HEK293 (cell line): ENCODE results near the gene ISOC2.

ENCODE experiments used
- CTCF ChIA-PET: fragments of 350-600 bp; formaldehyde crosslinking; extraction: SDS; loops from one replicate; lab custom pipeline; 2021; ENCODE audit warnings: antibody characterized with exemption; lab: Yijun Ruan, JAX
- POLR2A ChIA-PET: fragments of 300-600 bp; formaldehyde crosslinking; extraction: SDS; loops from one replicate; lab custom pipeline; 2020; ENCODE audit warnings: antibody characterized with exemption, inconsistent platforms; lab: Yijun Ruan, JAX
- H3K27ac ChIP-seq: fragments of 200-500 bp; sonication (Bioruptor generic); 2 replicates; pipeline ENCODE4 v1.5.1; 2014; ENCODE audit warnings: low read depth, low read length, control low read depth, inconsistent platforms; ENCODE audit errors: extremely low read depth
- H3K36me3 ChIP-seq, 2 experiments: fragments of 200-500 bp in 1 of 2; sonication (Bioruptor generic) in 1 of 2; 1 replicate in 1 of 2; 2 replicates in 1 of 2; pipeline ENCODE4 v1.5.1; 2014 to 2017; ENCODE audit warnings: inconsistent platforms in 2 of 2, low read length in 2 of 2; ENCODE audit not compliant: control insufficient read depth in 2 of 2, insufficient read depth in 1 of 2
- H3K4me1 ChIP-seq: fragments of 200-500 bp; sonication (Bioruptor generic); 2 replicates; pipeline ENCODE4 v1.5.1; 2014; ENCODE audit warnings: mild to moderate bottlenecking, low read length, inconsistent platforms; ENCODE audit not compliant: control insufficient read depth, insufficient read depth
- H3K4me3 ChIP-seq: 2 replicates; pipeline ENCODE4 v1.5.1; 2011; ENCODE audit warnings: low read depth, mild to moderate bottlenecking, control low read depth, low read length, moderate library complexity
- H3K9me3 ChIP-seq: fragments of 200-500 bp; sonication (Bioruptor generic); 2 replicates; pipeline ENCODE4 v1.5.1; 2014; ENCODE audit warnings: low read depth, low read length, inconsistent platforms; ENCODE audit not compliant: control insufficient read depth, insufficient read depth
- GLIS2 ChIP-seq: fragments of 450-650 bp; formaldehyde crosslinking; IDR thresholded peaks from 2 replicates; pipeline ENCODE4 v1.5.1; 2016; ENCODE audit warnings: missing biosample characterization, missing genetic modification characterization
- INSM2 ChIP-seq: fragments of 450-650 bp; formaldehyde crosslinking; IDR thresholded peaks from 2 replicates; pipeline ENCODE4 v1.5.1; 2016; ENCODE audit warnings: missing biosample characterization, missing genetic modification characterization
- KLF10 ChIP-seq: fragments of 450-650 bp; IDR thresholded peaks from 2 replicates; pipeline ENCODE4 v1.5.1; 2018; ENCODE audit warnings: missing biosample characterization, mild to moderate bottlenecking, missing genetic modification characterization
- MZF1 ChIP-seq: fragments of 450-650 bp; formaldehyde crosslinking; IDR thresholded peaks from 2 replicates; pipeline ENCODE4 v1.5.1; 2017; ENCODE audit warnings: missing biosample characterization, missing genetic modification characterization, borderline replicate concordance
- OSR2 ChIP-seq: fragments of 450-650 bp; formaldehyde crosslinking; IDR thresholded peaks from 2 replicates; pipeline ENCODE4 v1.5.1; 2016; ENCODE audit warnings: missing biosample characterization, missing genetic modification characterization
- REPIN1 ChIP-seq: fragments of 450-650 bp; formaldehyde crosslinking; IDR thresholded peaks from 2 replicates; pipeline ENCODE4 v1.5.1; 2017; ENCODE audit warnings: missing biosample characterization, missing genetic modification characterization, low read depth
- ZBTB11 ChIP-seq: fragments of 450-650 bp; formaldehyde crosslinking; conservative IDR thresholded peaks from 2 replicates; pipeline ENCODE4 v1.5.1; 2016; ENCODE audit warnings: low read depth, missing biosample characterization, missing genetic modification characterization
- ZBTB44 ChIP-seq: fragments of 450-650 bp; IDR thresholded peaks from 2 replicates; pipeline ENCODE4 v1.5.1; 2018; ENCODE audit warnings: missing biosample characterization, mild to moderate bottlenecking, missing genetic modification characterization
- ZNF202 ChIP-seq: fragments of 450-650 bp; formaldehyde crosslinking; IDR thresholded peaks from 2 replicates; pipeline ENCODE4 v1.5.1; 2016; ENCODE audit warnings: missing biosample characterization, missing genetic modification characterization, borderline replicate concordance
- ZNF248 ChIP-seq: fragments of 450-650 bp; formaldehyde crosslinking; IDR thresholded peaks from 2 replicates; pipeline ENCODE4 v1.5.1; 2017; ENCODE audit warnings: missing biosample characterization, missing genetic modification characterization
- ZNF292 ChIP-seq: fragments of 450-650 bp; formaldehyde crosslinking; IDR thresholded peaks from 2 replicates; pipeline ENCODE4 v1.5.1; 2016; ENCODE audit warnings: low read depth, missing biosample characterization, missing genetic modification characterization, borderline replicate concordance
- ZNF423 ChIP-seq: fragments of 450-650 bp; formaldehyde crosslinking; IDR thresholded peaks from 2 replicates; pipeline ENCODE4 v1.5.1; 2016; ENCODE audit warnings: missing biosample characterization, missing genetic modification characterization
- ZNF473 ChIP-seq: fragments of 450-650 bp; formaldehyde crosslinking; IDR thresholded peaks from 2 replicates; pipeline ENCODE4 v1.5.1; 2017; ENCODE audit warnings: missing biosample characterization, missing genetic modification characterization
- ZNF548 ChIP-seq: fragments of 450-650 bp; formaldehyde crosslinking; IDR thresholded peaks from 2 replicates; pipeline ENCODE4 v1.5.1; 2016; ENCODE audit warnings: missing biosample characterization, missing genetic modification characterization
- ZNF580 ChIP-seq: fragments of 450-650 bp; formaldehyde crosslinking; IDR thresholded peaks from 2 replicates; pipeline ENCODE4 v1.5.1; 2016; ENCODE audit warnings: missing biosample characterization, missing genetic modification characterization
- ZNF624 ChIP-seq: fragments of 450-650 bp; formaldehyde crosslinking; IDR thresholded peaks from 2 replicates; pipeline ENCODE4 v1.5.1; 2017; ENCODE audit warnings: missing biosample characterization, missing genetic modification characterization
- ZNF707 ChIP-seq: fragments of 450-650 bp; formaldehyde crosslinking; IDR thresholded peaks from 2 replicates; pipeline ENCODE4 v1.5.1; 2016; ENCODE audit warnings: missing biosample characterization, missing genetic modification characterization
- TF ChIP-seq, protein P1 (sequence below): fragments of 450-650 bp; formaldehyde crosslinking; IDR thresholded peaks from 2 replicates; pipeline ENCODE4 v1.5.1; 2016; ENCODE audit warnings: missing biosample characterization, missing genetic modification characterization
- TF ChIP-seq, protein P2 (sequence below): fragments of 450-650 bp; formaldehyde crosslinking; IDR thresholded peaks from 2 replicates; pipeline ENCODE4 v1.5.1; 2017; ENCODE audit warnings: missing biosample characterization, missing genetic modification characterization
- TF ChIP-seq, protein P3 (sequence below): fragments of 450-650 bp; formaldehyde crosslinking; IDR thresholded peaks from 2 replicates; pipeline ENCODE4 v1.5.1; 2016; ENCODE audit warnings: missing biosample characterization, missing genetic modification characterization, low read depth

The ISOC2 gene

DNA sequence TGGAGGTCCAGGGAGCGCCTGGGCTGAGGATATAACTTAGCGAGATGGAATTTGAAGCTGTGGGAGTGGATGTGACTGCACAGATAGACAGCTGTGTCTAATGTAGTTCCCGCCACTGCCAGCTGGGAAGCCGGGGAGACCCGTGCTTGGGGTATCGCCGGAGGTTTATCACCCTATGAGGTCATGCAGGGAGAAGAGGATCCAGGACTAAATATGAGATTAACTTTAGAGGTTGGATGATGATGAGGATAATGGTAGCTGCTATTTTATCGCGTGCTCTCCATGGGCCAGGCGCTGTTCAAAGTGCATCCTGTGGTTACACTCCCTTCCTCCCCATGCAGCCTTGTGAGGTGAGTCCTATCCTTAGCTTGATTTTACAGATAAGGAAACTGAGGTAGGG is 46.7 kb upstream of the ISOC2 start:
- H3K4me3 ChIP-seq: no peak overlapping the region
- TF ChIP-seq, protein P1, sequence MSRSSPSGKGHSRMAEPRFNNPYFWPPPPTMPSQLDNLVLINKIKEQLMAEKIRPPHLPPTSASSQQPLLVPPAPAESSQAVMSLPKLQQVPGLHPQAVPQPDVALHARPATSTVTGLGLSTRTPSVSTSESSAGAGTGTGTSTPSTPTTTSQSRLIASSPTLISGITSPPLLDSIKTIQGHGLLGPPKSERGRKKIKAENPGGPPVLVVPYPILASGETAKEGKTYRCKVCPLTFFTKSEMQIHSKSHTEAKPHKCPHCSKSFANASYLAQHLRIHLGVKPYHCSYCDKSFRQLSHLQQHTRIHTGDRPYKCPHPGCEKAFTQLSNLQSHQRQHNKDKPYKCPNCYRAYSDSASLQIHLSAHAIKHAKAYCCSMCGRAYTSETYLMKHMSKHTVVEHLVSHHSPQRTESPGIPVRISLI (tag by site-specific recombination): no peak
- TF ChIP-seq OSR2: no peak
- no peak for TF ChIP-seq ZNF624 (tag by site-specific recombination)
- TF ChIP-seq ZBTB44 (tag by site-specific recombination): no peak
- ChIA-PET POLR2A (interaction anchor here (0.7 to 1.2 kb wide), 3 partner anchors 98 to 117 kb away, joined by 3 to 5 read pairs (median 3); partner anchors contain the start of gene UBE2S), CTCF (interaction anchor here (0.6 to 12.1 kb wide), 5 partner anchors 8 to 99 kb away, joined by 3 to 152 read pairs (median 5); partner anchors contain the start of gene ZNF628)
- H3K27ac ChIP-seq: no peak overlapping the region
- no peaks in the 10 kb centered on the region; a peak in 1 of 3 replicates for H3K36me3 ChIP-seq
- H3K4me1 ChIP-seq: no peaks in the 10 kb centered on the region
- no peaks in the 10 kb centered on the region for H3K9me3 ChIP-seq

DNA sequence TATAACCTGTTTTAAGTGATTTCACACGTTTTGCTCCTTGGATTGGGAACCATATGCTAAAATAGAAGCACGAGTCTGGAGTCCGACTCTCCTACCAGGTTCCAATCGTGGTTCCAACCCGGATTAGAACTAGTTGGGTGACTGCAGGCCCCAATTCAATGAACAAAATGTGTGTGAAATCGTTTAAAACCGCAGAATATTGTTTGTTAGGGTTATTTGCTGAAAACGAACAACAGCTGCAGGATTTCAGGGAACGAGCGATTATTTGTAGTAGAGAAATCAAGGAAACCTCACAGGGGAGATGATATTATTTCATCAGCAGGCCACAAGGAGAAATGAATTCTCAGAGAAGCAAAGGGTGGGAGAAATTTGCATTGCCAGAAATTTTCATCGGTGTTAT is 43.5 kb upstream of the ISOC2 start:
- H3K9me3 ChIP-seq: no peaks in the 10 kb centered on the region
- H3K4me3 ChIP-seq: no peak overlapping the region
- CTCF ChIA-PET: interaction anchor here (0.7 to 12.1 kb wide), 38 partner anchors 9 to 1025 kb away, joined by 3 to 152 read pairs (median 5); partner anchors contain the start of genes ISOC2, NAT14, ZNF579 and ZNF628
- no peaks in the 10 kb centered on the region for H3K4me1 ChIP-seq
- H3K36me3 ChIP-seq: no peaks in the 10 kb centered on the region; a peak in 1 of 3 replicates
- POLR2A ChIA-PET: interaction anchor here (1.5 to 1.9 kb wide), 3 partner anchors 43 to 98 kb away, joined by 5 to 16 read pairs (median 8); partner anchors contain the start of genes FIZ1, ISOC2, UBE2S and ZNF524
- H3K27ac ChIP-seq: no peak overlapping the region
- TF ChIP-seq, protein P2, sequence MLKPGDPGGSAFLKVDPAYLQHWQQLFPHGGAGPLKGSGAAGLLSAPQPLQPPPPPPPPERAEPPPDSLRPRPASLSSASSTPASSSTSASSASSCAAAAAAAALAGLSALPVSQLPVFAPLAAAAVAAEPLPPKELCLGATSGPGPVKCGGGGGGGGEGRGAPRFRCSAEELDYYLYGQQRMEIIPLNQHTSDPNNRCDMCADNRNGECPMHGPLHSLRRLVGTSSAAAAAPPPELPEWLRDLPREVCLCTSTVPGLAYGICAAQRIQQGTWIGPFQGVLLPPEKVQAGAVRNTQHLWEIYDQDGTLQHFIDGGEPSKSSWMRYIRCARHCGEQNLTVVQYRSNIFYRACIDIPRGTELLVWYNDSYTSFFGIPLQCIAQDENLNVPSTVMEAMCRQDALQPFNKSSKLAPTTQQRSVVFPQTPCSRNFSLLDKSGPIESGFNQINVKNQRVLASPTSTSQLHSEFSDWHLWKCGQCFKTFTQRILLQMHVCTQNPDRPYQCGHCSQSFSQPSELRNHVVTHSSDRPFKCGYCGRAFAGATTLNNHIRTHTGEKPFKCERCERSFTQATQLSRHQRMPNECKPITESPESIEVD (tag by site-specific recombination): no peak
- TF ChIP-seq ZNF548 (tag by site-specific recombination) (no peak), KLF10 (tag by site-specific recombination) (no peak), REPIN1 (tag by site-specific recombination) (no peak), ZNF202 (tag by site-specific recombination) (no peak), ZNF624 (tag by site-specific recombination) (no peak), ZBTB11 (tag by site-specific recombination) (no peak), ZNF580 (tag by site-specific recombination) (no peak), ZNF473 (tag by site-specific recombination) (no peak), ZNF248 (tag by site-specific recombination) (no peak), INSM2 (tag by site-specific recombination) (no peak), ZNF423 (tag by site-specific recombination) (no peak), ZNF707 (tag by site-specific recombination) (no peak), ZNF292 (tag by site-specific recombination) (no peak), GLIS2 (no peak), MZF1 (tag by site-specific recombination) (no peak), OSR2 (no peak)
- TF ChIP-seq, protein P3, sequence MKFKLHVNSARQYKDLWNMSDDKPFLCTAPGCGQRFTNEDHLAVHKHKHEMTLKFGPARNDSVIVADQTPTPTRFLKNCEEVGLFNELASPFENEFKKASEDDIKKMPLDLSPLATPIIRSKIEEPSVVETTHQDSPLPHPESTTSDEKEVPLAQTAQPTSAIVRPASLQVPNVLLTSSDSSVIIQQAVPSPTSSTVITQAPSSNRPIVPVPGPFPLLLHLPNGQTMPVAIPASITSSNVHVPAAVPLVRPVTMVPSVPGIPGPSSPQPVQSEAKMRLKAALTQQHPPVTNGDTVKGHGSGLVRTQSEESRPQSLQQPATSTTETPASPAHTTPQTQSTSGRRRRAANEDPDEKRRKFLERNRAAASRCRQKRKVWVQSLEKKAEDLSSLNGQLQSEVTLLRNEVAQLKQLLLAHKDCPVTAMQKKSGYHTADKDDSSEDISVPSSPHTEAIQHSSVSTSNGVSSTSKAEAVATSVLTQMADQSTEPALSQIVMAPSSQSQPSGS (tag by site-specific recombination): no peak
